Peyer's patch (tissue), 4 donors: ENCODE results near the gene VAV3.

ENCODE experiments used
- CTCF ChIP-seq, 6 experiments: fragments of 450-650 bp in 4 of 6; fragments of 200-600 bp in 2 of 6; sonication (generic) in 1 of 6; IDR thresholded peaks; one replicate each; pipeline ENCODE4 v1.5.1; 2017 to 2019; ENCODE audit warnings: antibody characterized with exemption in 6 of 6, mild to moderate bottlenecking in 3 of 6, moderate library complexity in 1 of 6
- POLR2A ChIP-seq, 2 donors: fragments of 450-650 bp; IDR thresholded peaks; one replicate each; pipeline ENCODE4 v1.5.1; 2017; ENCODE audit warnings: antibody characterized with exemption in 2 of 2, mild to moderate bottlenecking in 2 of 2, moderate library complexity in 2 of 2

DNA sequence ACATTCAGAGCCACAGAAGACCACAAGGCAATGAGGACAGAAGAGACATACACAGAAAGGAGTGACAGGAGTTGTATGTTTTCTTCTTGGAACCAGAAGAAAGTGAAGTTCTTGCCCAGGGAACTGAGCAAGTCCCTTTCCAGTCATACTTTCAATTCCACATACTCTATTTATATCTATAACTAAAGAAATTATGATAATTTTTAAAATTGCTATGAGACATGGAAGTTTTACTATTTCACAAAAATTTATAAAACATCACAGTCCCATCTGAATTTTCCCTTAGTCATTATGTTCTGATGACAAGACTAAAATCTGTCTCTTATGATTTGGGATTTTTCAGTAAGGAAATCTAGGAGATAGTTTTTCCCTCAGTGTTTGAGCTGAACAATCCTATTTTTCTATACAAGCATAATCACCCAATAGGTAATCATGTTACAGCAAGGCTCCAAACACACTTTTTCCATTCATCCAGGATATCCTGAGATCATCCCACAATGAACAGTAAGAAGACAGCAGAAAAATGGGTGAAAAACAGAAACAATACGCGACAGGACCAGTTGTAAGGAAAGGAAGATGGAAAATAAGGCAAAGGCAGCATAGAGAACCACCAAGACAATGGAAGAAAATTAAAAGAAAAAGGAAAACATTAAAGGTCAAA lies 154.6 kb downstream of the VAV3 start:
- TF ChIP-seq CTCF (IDR thresholded peaks at IDR 0.05) (no peak), POLR2A (IDR thresholded peaks at IDR 0.05) (no peak)
